NCI-H460 (cell line): ENCODE data around the gene PAPPA. TPM values are rescaled to one million over a fixed set of nuclear protein-coding genes. Genes with fewer than 3 reads are reported as not detected.

Source experiments
- DNase-seq: peaks from one replicate; pipeline ENCODE4 v3.0.0-alpha.2; 2016; ENCODE audit warnings: low read depth; ENCODE audit errors: extremely low read depth
- total RNA-seq: library from RNA; depleted of rRNA; stranded (reverse); fragments of >200 nt; shearing (Covaris generic); gene quantifications from 2 replicates; pipeline ENCODE4 v1.2.3, GENCODE V29; 2014

The PAPPA gene
- total RNA-seq, 1 experiment from 2014 or later, result 43.5 TPM

DNA sequence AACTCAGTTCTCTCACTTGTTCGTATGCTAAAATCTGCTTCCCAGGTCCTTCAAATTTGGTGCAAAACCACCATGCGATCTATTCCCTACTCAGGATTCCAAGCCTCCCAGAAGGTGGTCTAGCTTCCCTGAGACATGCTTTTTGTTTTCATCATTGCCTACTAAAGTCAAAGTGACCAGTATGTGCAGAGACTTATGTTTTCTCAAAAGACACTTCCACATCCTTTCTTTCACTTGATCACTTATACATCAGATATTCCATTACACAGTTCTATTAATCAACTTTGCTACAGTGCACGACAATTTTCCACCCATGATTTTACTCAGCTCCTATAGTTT is 242.1 kb downstream of the PAPPA start:
- DNase-seq, result no peak

GRCh38 chr9:116403171-116403570 is 249.6 kb downstream of the PAPPA start:
- DNase-seq, result no peak

DNA sequence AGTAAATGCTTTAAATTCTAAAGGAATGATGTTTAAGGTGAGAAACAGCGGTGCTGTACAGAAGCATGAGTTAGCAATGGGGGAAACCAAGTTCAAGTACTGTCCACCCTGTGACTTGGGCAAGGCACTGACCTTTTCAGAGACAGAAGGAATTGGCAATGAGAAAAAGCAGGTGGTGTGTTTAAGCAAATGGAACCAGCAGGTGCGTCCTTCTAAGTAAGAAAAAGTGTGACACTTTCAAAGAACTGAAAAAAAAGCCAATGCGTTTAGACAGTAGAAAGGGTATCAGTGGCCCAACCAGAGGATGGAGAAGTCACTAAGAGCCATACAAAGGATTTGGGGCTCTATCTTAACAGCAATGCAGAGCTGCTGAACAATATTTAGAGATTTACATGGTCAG is 250.6 kb downstream of the PAPPA start:
- no peak for DNase-seq

- DNase-seq, result no peak
Observed at GRCh38 chr9:116405321-116405720, 251.7 kb downstream of the PAPPA start.

GRCh38 chr9:116406469-116406868 is 252.9 kb downstream of the PAPPA start:
- DNase-seq, result no peak

GRCh38 chr9:116409129-116409528 is 255.5 kb downstream of the PAPPA start:
- DNase-seq, result no peak

- no peak for DNase-seq
Observed at GRCh38 chr9:116409638-116410037, 256.0 kb downstream of the PAPPA start.

DNA sequence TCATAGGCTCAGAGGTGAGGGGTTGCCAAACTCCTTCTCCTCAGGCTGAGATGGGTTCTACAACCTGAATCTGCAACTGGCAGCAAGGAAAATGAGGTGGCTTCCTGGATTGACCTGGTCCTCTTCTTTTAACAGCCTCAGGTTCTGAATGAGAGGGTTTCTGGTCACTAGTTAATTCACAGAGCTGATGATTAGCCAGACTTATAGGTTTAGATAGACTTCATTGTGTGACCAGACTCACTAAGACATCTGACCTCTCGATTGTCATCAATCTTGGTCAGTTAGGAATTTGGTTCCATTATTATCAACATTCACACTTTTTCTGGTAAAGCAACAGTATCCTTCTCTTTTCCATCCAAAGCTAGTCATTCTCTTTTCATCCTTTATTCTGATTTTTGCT is 257.9 kb downstream of the PAPPA start:
- DNase-seq, result no peak

GRCh38 chr9:116414374-116414773 is 260.8 kb downstream of the PAPPA start:
- no peak for DNase-seq

DNA sequence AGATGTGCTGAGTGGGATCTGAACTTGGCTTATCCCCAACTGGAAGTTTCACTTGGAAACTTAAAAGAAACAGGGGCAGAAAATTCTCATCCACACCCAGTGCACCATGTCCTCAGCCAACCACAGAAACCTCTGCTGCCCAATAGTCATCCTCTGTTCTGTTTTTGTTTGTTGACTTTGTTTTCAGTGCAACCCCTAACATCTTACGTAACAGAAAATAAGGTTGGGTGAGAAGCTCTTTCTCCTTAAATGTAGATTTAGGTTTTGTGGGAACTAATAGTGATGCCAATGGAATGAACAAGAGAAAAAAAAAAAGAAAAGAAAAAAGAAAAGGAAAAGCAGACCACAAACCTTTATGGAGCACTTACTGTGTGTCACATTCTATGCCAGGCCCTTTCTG is 262.8 kb downstream of the PAPPA start:
- no peak for DNase-seq

GRCh38 chr9:116417464-116417863 is 263.9 kb downstream of the PAPPA start:
- no peak for DNase-seq

GRCh38 chr9:116419181-116419580 is 265.6 kb downstream of the PAPPA start:
- no peak for DNase-seq

DNA sequence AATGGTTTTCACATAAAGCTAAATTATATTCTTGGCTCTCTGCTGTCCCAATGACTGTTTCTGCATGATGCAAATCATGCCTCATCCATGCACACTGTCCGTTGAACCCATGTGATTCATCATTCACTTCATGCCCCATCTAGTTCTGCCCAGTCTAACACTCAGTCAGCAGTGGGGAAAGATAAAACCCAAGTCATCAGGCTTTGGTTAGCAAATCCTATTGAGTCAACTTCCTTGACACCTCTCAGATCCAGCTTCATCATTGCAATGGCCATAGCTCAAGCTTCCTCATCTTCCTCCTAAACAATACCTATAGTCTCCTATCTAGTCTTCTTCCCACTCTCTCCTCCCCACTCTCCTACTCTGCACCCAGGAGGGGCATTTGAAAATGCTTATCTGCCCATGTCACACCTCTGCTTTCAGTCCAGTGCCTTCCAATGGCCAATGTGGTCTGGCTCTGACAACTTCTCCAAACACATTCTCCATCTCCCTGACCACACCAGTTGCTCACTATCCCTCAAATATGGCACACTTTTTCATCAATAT is 267.5 kb downstream of the PAPPA start:
- no peak for DNase-seq

DNA sequence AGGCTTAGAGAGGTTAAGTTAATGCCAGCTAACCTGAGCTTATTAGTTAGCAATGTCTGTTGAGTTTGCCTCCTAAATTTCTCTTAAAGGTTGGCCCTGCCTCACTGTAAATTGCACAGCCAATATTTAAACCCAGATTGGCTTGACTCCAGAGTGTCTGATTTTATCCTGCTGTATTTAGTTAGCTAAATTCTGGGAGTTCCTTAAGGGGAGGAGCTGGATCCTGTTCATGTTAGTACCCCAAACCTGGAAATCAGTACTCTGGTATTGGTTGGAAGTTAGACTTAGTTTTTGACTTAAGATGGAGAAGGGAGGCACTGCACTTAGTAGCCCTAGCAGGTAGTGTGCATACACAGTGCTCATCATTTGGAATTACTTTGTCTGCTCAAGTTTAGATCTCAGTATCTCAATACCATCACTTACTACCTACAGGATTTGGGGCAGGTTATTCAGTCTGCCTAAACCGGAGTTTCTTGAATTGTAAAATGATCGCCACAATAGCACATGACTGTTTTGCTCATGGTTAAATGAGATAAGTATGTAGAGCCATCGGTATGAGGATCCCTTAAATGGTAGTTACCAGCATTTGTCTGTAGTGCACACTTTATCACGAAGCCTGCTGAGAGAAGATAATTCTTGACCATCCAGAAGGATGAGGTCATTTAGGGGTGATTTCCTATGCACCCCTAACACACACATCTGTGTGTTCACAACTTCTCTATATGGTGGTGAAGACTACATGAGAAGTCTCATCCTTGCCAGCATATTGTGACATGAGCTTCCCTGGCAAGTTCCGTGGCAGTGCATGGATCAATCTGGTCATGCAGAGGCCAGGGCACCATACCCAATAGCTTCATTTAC is 268.8 kb downstream of the PAPPA start:
- DNase-seq, result no peak

DNA sequence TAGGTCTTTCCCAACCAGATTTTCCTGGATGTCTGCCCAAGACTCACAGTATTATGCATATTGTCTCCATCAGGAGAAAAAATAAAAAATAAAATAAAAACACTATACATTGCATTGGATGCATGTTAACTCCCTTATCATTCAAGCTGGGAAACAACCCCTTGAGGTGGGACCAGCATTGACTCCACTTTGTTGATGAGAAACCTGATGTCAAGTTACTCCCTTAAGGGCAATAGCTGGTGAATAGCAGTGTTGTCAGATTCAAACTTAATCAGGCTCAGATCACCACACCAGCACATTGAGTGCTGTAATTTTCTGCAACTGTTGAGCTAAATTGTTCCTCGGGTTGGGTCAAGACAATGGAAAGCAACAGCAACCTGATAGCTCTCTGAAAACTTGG is 269.6 kb downstream of the PAPPA start:
- DNase-seq, result no peak

GRCh38 chr9:116425244-116425643 is 271.7 kb downstream of the PAPPA start:
- DNase-seq, result no peak

GRCh38 chr9:116430849-116431248 is 277.3 kb downstream of the PAPPA start:
- no peak for DNase-seq

GRCh38 chr9:116432051-116432450 is 278.5 kb downstream of the PAPPA start:
- DNase-seq, result no peak

DNA sequence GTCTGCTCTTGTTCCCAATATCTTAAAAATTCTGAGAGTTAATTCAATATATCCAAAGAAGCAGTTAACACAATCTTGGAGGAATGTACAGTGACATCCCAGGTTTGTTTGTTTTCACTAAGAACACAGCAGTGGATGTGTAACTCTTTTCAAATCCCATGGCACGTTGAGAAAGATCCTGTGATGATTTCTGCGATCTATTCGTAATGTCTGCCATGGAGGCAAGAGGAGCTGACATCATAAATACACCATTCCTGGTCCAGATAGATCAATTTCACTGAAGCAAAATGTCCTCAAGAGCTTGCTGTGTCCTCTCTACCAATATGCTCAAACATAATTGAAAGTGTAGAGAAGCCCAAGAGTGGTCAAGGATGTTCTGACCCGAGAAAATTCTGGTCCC is 280.7 kb downstream of the PAPPA start:
- no peak for DNase-seq

- DNase-seq, result no peak
Observed at GRCh38 chr9:116435706-116436105, 282.1 kb downstream of the PAPPA start.

- DNase-seq, result no peak
Observed at GRCh38 chr9:116436121-116436520, 282.5 kb downstream of the PAPPA start.
